HG02623 (cell line): ENCODE measurements around the gene FOXR1.

Source experiments
- ATAC-seq: cut with Tn5 transposase; IDR thresholded peaks from one replicate; pipeline ENCODE4 v1.9.1; 2021; ENCODE audit warnings: moderate library complexity; ENCODE audit not compliant: unreplicated experiment

FOXR1 gene, protein sequence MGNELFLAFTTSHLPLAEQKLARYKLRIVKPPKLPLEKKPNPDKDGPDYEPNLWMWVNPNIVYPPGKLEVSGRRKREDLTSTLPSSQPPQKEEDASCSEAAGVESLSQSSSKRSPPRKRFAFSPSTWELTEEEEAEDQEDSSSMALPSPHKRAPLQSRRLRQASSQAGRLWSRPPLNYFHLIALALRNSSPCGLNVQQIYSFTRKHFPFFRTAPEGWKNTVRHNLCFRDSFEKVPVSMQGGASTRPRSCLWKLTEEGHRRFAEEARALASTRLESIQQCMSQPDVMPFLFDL

DNA sequence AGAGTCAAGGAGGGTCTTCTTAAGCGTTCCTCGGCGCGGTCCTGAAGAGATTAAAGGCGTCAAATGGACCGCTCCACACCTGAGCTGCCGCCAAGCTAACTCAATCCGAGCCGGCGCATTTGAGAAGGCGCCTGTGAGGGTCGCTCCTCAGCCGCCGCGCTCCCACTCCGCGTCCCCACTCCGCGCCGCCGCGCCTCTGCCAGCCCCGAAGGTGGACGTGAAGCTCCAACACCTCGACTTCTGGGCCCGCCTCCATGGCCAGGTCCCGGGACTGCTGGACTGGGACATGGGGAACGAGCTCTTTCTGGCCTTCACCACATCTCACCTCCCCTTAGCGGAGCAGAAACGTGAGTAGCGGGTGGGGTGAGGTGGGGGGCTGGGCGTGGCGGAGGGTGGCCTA, at the start of gene FOXR1:
Gene FOXR1, plus strand, starts transcription at position 116 of the 400 bp plus-strand sequence. Its CDS starts 171 bp downstream, at position 287.
- ATAC-seq: no peak

DNA sequence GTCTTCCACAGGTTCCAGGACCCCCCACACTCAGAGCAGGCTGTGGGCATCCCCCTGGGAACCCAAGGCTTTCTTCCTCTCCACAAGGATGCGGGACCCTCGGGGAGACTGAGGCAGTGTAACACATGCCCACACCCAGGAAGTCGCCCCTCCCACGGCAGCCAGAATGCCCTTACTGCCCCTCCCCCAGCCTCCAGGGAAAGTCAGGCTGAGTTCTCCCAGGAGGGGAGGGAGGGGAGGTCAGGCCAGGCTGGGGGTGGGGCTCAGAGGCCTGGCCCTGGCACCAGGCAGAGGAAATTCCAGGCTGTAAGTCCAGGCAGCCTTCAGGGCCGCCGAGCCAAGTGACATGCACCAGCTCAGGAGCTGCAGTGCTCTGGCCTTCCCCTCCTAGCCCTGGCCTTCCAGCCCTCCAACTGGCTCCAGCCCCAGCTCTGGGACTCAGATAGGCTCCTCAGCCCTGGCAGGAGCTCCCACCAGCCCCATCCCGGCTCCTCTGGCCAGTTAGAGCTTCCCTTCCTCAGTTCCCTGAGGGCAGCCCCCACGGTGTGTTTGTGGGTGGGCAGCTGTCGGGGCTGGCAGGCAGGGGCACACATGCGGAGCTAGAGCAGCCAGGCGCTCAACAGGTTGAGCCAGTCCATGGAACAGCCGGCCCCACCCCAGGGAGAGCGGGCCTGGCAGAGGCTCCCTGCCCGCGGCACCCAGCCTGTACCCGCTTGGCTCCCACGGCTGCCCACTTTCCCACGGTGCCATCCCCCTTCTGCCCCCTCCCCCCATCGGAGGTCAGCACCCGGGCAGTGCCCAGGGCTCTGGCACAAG, 49.4 kb upstream of the FOXR1 start:
- ATAC-seq: no peak

DNA sequence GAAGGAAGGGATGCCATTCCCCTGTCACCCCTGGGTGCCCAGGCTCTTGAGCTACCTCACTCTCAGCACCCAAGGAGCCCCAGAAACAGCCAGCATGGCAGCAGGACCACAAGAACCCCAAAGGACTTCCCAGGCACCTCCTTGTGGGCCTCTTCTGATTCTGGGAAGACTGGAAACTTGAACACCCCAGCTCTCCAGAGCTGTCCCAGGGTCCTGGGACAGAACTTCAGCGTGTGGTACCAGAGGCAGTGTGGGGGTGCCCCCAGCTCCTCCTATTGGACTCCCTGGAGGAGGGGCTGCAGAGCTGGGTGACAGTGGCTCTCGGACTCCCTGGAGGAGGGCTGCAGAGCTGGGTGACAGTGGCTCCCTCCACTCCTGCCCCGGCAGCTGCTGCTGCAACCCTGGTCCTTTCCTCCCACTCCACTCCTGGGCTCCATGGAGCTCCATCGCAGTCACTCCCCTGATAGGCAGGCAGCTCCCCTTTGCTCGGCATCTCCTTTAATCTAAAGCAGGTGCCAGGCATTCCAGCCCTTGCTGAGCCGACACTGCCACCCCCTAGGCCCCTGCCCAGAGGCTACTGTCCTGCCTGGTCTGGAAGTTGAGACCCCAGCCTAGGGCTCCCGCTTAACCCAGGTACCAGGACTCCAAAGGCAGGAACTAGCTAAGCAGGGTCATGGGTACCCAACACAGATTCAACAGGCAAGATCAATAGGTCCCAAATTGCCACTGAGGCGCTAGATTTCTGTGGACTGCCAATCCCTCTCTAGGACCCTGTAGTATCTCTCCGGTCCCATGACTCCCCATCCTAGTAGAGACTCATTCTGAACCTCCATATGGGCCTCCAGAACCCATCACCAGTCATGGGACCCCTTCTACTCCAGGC, 48.6 kb upstream of the FOXR1 start:
- ATAC-seq: no peak

DNA sequence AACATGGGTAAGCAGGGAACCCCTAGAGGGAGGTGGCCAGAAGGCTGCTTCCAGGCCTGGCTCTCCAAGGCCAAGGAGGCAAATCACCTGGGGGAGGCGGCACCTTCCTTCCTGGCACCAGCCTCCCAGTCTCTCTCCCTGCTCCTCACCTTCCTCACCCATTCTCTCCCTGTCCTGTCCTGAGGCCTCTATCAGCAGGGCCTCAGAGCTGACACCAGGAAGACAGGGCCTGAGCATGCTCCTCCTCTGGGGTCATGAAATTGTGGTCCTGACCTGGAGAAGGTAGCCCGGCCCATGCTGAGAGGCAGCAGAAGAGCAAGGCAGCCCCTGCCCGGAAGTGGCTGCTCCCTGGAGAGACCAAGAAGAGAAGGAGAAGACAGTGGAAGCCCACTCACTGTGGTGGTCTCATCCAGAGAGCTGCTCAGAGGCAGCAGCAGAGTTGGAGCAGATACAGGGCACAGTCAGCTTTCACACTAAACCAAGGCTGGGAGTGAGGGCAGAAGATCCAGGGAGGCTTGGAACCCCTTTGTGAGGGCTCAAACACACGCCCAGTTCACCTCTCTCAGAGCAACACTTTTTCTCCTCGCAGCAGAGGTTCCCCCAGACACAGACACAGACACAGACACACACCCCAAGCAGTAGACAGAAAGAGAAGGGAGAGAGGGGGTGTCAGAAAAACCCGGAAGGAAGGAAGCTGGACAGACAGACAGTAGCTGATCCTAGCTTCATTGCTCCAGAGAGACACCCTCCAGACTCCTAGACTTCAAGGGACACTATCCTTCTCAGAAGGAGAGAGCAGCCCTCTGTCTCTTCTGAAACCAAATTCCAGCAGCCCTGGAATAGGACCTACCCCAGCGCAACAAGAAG, 47.6 kb upstream of the FOXR1 start:
- ATAC-seq: no peak

DNA sequence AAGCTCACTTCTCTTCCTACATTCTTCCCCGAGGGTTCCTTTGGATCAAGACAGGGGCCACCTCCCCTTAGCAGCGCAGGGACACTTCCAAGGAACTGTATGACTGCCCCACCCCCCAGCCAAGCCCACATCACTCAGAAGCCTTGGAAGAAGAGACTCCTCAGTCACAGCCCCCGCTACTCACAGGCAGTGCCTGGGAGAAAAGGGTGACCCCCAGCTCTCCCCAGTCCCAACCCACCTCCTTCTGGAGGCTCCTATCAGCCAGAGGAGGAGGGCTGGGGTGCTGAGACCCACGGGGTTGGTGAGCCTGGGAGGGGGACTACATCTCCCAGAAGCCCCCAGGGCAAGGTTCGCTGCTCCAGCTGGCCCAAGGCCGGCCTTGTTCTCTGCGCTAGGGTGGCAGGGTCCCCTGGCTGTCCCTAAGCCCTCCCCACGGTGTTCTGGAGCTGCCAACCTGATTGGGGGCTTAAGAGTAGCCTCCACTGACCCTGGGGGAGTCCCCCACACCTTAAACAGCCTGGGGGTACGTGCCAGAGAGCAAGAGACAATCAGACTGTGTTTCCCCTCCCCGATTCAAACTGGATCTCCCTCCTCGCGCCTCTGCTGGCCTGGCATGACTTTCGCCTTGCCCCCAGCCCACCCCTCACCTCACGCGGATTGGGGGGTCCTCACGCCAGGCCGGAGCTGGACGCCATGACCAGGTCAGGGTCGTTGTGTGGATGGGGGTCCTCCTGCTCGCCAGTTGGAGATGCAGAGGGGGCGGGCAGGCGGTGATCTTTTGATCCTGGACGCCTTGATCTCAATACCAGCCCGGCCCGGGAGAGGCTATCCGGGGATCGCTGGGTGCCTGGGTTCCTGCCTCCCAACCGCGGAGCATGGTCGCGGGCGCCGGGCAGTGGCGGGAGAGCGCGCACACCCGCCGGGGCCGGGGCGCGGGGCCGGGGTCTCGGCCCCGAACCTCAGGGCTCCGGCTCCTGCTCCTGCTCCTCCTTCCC, 46.7 kb upstream of the FOXR1 start:
- no peak for ATAC-seq

DNA sequence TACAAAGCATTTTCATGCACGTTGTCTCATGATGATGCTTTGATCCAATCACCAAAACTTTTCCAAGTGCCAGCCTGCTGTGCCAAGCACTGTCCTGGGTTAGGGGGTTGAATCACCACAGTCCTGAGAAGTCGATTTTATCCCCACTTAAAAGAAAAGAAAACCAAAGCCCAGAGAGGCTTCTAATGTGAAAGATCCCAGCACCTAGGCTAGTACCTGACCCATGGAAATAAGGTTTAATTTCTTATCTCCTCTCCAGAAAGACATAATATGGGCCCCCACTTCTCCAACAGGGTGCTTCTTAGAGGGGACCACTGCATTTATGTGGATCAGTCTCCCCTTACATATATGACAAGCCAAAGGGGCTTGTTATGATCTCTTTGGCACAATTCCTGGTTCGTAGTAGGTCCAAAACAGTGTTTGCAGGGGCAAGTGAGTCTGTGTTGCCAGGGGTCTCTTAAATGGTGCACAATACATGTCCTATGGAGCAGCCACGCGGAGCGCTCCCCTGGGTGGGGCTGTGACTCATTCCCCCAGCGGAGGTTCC, 43.9 kb upstream of the FOXR1 start:
- ATAC-seq: no peak

DNA sequence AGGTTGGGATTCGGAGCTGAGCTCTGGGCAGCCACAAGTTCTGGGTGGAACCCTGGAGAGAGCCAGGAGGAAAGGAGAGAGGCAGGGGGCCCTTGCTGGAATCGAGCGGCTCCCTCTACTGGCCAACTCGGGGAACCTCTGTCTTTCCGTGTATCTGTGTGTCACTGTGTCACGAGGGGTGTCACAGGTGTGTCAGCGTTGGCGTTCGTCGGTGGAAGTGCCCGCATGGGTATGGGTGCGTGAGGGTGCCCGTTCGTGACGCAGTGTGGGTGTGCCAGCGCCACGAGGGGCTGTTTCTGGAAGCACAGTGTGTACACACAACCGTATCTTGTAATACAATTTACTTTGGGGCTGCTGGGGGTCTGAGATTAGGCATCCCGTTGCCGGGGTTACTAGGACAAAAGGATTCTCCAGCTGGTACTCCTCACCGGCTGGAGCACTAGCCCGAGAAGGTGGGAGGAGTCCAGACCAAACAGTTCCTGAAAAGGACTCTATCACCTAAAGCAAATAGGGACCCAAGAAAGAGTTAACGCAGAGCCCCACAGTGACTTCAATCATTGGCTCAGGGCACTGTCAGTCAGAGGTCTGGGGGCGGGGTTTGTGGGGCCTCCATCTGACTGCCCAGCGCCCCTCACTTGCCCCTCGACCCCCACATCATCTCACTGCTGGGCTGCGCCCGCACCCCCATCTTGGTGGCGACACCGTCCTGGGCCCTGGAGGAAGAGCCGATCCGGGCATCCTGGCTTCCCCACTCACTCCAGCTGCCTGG, 43.3 kb upstream of the FOXR1 start:
- peak; percentile 31 for ATAC-seq

DNA sequence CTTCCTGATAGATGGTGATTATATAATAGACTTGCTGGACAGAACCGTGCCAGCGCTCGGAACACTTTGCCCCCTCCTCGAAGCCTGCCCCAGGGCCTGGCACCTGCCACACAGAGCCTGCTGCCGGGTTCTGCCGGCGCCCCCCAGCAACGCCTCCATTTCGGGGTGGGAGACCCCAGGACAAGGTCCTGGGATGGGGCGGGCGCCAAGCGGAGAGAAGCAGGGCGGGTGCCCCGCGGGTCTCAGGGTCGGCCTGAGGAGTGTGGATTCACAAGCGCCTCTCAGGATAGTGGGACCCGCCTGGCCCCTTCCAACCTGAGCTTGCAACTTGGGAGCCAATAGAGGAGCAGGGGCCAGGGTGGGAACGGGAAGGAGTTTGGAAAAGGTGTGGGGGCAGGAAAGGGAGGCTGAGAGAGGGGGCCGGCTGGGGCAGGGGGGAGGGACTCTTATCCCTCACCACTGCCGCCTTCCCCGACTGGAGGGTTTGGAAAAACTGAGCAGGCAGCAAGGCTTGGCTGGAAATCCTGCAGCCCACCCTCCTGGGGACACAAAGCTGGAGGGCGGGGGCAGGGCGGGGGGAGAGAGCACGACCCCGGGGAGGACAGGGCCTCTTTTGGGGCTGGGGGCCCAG, 42.6 kb upstream of the FOXR1 start:
- no peak for ATAC-seq

DNA sequence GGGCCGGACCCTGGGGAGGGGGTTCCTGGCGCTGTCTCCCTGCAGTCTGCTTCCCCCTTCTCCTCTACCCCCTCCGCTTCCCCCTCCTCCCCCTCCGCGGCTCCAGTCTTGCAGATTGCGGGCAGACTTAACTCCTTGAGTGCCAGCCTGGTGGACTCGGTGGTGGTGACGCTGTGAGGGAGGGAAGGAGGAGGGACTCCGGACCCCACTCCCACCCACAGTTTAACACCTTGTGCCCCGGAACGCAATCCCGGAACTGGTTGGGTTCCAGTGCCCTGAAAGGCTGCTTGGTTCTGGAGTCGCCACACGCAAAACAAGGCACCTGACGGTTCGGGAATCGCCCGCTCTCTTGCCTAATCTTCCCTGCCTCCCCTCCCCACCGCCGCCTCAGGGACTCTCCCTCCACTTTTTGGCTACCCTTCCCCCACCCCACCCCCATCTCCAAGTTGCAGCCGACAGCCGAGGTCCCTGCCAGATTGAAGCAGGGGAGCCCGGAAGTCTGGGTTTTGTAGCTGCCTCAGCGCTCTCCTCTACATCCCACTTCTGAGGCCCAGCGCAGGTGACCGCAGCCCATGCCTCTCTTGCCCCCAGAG, 42.0 kb upstream of the FOXR1 start:
- ATAC-seq: no peak

DNA sequence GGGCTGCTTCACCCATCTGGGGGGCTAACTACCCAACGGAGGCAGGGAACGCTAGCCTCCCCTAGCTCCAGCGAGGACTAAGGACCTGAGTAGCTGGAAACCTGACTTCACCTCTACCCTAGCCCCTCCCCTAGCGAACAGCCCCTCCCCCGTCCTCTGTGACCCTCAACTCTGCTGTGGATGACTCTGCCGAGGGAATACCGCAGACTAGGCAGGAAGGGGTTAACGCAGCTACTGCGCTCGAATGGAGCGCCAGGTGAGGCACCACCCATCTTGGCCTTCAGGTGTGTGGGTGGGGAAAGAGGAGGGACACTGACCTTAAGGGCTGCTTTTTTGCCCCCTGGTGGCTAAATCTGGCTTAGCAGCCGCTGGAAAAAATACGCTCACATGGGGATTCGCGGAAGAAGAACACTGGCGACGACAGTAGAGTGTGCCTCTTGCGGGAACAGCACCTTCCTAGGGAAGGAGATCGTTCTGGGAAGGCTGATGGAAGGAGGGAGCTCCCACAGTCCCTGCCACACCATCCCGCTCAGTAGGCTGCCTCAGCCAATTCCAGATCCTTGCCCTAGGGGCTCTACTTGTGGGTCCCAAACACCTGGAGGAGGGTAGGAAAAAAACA, 41.4 kb upstream of the FOXR1 start:
- no peak for ATAC-seq

DNA sequence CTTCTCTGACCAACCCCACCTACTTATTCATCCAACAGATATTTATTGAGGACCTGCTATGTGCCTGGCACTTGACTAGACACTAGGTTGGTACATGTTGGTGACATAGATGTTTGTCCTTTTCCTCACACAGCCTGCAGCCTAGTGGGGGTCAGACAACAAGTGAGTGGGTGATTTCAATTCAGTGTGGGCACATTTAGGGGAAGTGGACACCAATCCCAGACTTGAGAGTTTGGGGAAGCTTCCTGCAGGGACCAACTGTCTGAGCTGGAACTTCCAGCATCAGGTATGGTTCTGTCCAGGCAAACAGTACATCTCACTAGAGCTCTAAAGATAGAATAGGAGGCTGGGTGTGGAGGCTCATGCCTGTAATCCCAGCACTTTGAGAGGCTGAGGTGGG, 40.0 kb upstream of the FOXR1 start:
- ATAC-seq: no peak

DNA sequence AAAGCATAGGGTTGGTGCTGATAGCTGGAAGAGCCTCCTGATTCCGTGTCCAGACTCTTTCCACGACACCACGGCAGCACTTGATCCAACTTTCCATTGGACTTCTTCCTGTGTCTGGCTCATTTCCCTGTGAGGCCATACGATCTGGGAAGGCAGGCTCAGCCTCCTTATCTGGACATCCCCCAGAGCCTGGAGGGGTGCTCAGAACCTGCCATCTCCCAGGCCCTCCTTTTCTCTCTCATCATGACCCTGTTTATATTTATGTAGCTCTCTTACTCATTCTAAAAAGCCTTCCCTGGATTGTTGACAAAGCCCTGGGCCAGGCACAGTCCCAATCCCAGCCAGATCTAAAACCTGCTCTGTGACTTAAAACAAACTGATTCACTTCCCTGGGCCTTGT, 38.1 kb upstream of the FOXR1 start:
- no peak for ATAC-seq

DNA sequence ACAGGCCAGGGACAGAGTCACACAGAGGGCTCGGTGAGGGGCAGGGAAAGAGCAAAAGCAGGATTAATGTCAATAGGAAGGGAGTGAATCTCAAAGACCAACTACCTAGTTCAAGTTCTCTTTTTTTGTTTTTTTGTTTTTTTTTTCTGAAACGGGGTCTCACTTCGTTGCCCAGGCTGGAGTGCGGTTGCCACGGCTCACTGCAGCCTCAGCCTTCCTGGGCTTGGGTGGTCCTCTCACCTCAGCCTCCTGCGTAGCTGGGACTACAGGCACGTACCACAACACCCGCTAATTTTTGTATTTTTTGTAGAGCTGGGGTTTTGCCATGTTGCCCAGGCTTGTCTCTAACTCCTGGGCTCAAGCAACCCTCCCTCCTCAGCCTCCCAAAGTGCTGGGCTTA, 36.2 kb upstream of the FOXR1 start:
- ATAC-seq: no peak

DNA sequence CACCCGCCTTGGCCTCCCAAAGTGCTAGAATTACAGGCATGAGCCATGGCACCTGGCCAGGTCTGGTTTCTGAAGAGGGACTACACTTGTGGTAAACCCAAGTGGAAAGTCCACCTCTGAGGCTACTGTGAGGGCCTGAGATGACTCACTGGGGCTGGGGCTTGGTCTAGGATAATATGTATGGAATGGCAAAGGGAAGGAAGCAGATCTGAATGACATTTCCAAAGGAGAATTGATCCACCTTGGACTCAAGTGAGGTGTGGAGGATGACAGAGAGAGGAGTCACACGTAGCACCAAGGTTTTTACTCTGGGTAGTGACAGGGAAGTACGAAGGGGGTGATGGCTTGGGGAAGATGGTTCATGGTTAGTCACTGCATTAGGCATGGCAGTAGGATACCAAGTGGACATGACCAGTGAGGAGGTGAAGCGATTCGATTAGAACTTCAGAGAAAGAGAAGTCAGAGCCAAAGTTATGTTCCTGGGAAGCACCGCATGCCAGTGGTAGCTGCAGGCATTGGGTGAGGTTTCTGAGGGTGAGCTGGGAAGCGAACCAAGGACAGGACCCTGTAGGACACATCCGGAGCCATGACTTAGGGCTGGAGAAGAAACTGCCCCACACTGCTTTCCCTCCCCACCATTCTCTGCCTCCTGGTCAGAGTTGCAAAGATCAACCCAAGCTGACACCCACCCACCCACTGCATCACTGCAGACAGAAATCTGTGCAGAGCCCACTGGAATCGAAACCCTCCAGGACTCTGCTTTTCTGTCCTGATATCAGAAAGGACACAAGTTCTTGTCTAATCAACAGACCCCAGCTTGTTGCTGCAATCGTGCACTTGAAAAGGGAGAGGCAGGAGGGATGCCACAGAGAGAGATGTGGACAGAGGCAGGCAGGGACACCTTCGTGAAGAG, 32.8 kb upstream of the FOXR1 start:
- ATAC-seq: no peak

DNA sequence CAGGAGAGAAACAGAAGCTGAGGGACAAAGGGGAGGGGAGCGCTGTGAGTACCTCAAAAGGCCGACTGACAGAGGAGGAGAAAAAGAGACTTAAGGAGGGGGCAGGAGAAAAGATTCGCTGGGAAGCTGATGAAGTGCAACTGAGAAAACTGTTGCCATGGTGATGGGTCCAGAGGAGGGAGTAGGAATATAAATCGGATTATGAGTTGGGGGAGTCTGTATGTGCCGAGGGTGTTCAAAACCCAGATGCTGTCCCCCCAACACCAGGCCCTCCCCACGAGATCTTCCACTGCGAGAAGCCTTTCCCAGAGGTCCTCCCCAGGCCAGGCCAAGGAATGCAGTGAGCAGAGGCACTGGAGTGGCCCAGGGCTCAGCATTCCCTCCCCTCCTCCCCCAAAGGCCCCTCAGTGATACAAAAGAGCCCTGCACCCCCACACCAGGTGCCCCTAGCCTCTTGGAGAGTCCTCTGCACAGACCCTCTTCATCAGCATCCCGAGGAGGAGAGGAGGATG, 32.1 kb upstream of the FOXR1 start:
- ATAC-seq: no peak
